Memory B cell (primary cell): ENCODE results near the gene SIRT3.
"Not testable (repeated sequence)": the region's sequence is repeated elsewhere in the genome, so short reads cannot be mapped to it uniquely, and the experiment has no call there.

ENCODE experiments used
- ATAC-seq: fragments of 150-1000 bp; cut with Tn5 transposase; 2 replicates; pipeline ENCODE4 v1.10.0; 2021; ENCODE audit warnings: low read depth, mild to moderate bottlenecking, moderate library complexity
- DNase-seq, 2 donors: peaks; one replicate each; pipeline ENCODE4 v3.0.0; 2022; ENCODE audit warnings: low spot score in 2 of 2
- H3K27ac Mint-ChIP-seq: one replicate; pipeline ENCODE4 v1.8.0; 2022; ENCODE audit warnings: mild to moderate bottlenecking, moderate library complexity, mixed read lengths
- H3K27me3 Mint-ChIP-seq: one replicate; pipeline ENCODE4 v1.8.0; 2022; ENCODE audit warnings: mixed read lengths
- H3K36me3 Mint-ChIP-seq: one replicate; pipeline ENCODE4 v1.8.0; 2022; ENCODE audit warnings: mild to moderate bottlenecking, mixed read lengths
- H3K4me1 Mint-ChIP-seq: one replicate; pipeline ENCODE4 v1.8.0; 2022; ENCODE audit warnings: mixed read lengths
- H3K4me3 Mint-ChIP-seq: one replicate; pipeline ENCODE4 v1.8.0; 2022; ENCODE audit warnings: mild to moderate bottlenecking, moderate library complexity, mixed read lengths
- H3K9me3 Mint-ChIP-seq: one replicate; pipeline ENCODE4 v1.8.0; 2022; ENCODE audit warnings: mixed read lengths

SIRT3 gene

GRCh38 chr11:203056-203944, 32.8 kb downstream of the SIRT3 start:
- Mint-ChIP-seq H3K4me1 (peaks cover 23% of the 10 kb centered on the region), H3K4me3 (peak overlapping the region; percentile 9), H3K27ac (no peak overlapping the region), H3K27me3 (no peaks in the 10 kb centered on the region), H3K36me3 (peaks cover 14% of the 10 kb centered on the region), H3K9me3 (no peaks in the 10 kb centered on the region)
- ATAC-seq (no peak), DNase-seq (no peak)

GRCh38 chr11:202490-202889, 33.7 kb downstream of the SIRT3 start:
- H3K27me3 Mint-ChIP-seq: no peaks in the 10 kb centered on the region
- H3K27ac Mint-ChIP-seq: peak overlapping the region; percentile 6
- no peaks in the 10 kb centered on the region for H3K9me3 Mint-ChIP-seq
- peaks cover 23% of the 10 kb centered on the region for H3K4me1 Mint-ChIP-seq
- H3K4me3 Mint-ChIP-seq: no peak overlapping the region
- ATAC-seq (no peak), DNase-seq (no peak)
- peaks cover 14% of the 10 kb centered on the region for H3K36me3 Mint-ChIP-seq

GRCh38 chr11:201966-202365, 34.2 kb downstream of the SIRT3 start:
- ATAC-seq (no peak), DNase-seq (no peak)
- peak overlapping the region; percentile 6 for H3K27ac Mint-ChIP-seq
- H3K4me1 Mint-ChIP-seq: peaks cover 23% of the 10 kb centered on the region
- no peaks in the 10 kb centered on the region for H3K27me3 Mint-ChIP-seq
- peaks cover 14% of the 10 kb centered on the region for H3K36me3 Mint-ChIP-seq
- H3K9me3 Mint-ChIP-seq: no peaks in the 10 kb centered on the region
- no peak overlapping the region for H3K4me3 Mint-ChIP-seq

GRCh38 chr11:200224-201003, 35.7 kb downstream of the SIRT3 start:
- ATAC-seq: no peak
- Mint-ChIP-seq H3K27ac (no peak overlapping the region), H3K4me3 (no peak overlapping the region), H3K27me3 (no peaks in the 10 kb centered on the region), H3K36me3 (peaks cover 14% of the 10 kb centered on the region), H3K4me1 (peaks cover 17% of the 10 kb centered on the region), H3K9me3 (no peaks in the 10 kb centered on the region)
- DNase-seq: no peak

GRCh38 chr11:199782-200181, 36.4 kb downstream of the SIRT3 start:
- H3K27ac Mint-ChIP-seq: no peak overlapping the region
- H3K9me3 Mint-ChIP-seq: no peaks in the 10 kb centered on the region
- H3K36me3 Mint-ChIP-seq: peaks cover 14% of the 10 kb centered on the region
- no peak overlapping the region for H3K4me3 Mint-ChIP-seq
- DNase-seq (no peak), ATAC-seq (no peak)
- peaks cover 16% of the 10 kb centered on the region for H3K4me1 Mint-ChIP-seq
- no peaks in the 10 kb centered on the region for H3K27me3 Mint-ChIP-seq

- Mint-ChIP-seq H3K27me3 (no peaks in the 10 kb centered on the region), H3K27ac (no peak overlapping the region), H3K4me1 (peaks cover 16% of the 10 kb centered on the region), H3K9me3 (no peaks in the 10 kb centered on the region), H3K4me3 (no peak overlapping the region), H3K36me3 (peaks cover 14% of the 10 kb centered on the region)
- ATAC-seq (no peak), DNase-seq (no peak)
Observed at GRCh38 chr11:199004-199581, 37.0 kb downstream of the SIRT3 start.

GRCh38 chr11:198236-198806, 37.8 kb downstream of the SIRT3 start:
- Mint-ChIP-seq H3K27ac (no peak overlapping the region), H3K4me3 (no peak overlapping the region), H3K9me3 (no peaks in the 10 kb centered on the region), H3K27me3 (no peaks in the 10 kb centered on the region), H3K4me1 (peaks cover 8% of the 10 kb centered on the region), H3K36me3 (peaks cover 7% of the 10 kb centered on the region)
- DNase-seq (no peak), ATAC-seq (no peak)

GRCh38 chr11:197741-198235, 38.4 kb downstream of the SIRT3 start:
- Mint-ChIP-seq H3K4me1 (peaks cover 7% of the 10 kb centered on the region), H3K9me3 (no peaks in the 10 kb centered on the region), H3K27ac (no peak overlapping the region), H3K4me3 (no peak overlapping the region), H3K27me3 (no peaks in the 10 kb centered on the region), H3K36me3 (peaks cover 2% of the 10 kb centered on the region)
- no peak for ATAC-seq
- no peak for DNase-seq

GRCh38 chr11:196786-197731, 39.1 kb downstream of the SIRT3 start:
- no peak overlapping the region for H3K4me3 Mint-ChIP-seq
- no peak overlapping the region for H3K27ac Mint-ChIP-seq
- H3K9me3 Mint-ChIP-seq: no peaks in the 10 kb centered on the region
- ATAC-seq: no peak
- peaks cover 2% of the 10 kb centered on the region for H3K36me3 Mint-ChIP-seq
- no peak for DNase-seq
- H3K27me3 Mint-ChIP-seq: no peaks in the 10 kb centered on the region
- H3K4me1 Mint-ChIP-seq: peaks cover 4% of the 10 kb centered on the region

GRCh38 chr11:193481-193880, 42.7 kb downstream of the SIRT3 start:
- not testable (repeated sequence) for H3K4me1 Mint-ChIP-seq, H3K27me3 Mint-ChIP-seq, H3K36me3 Mint-ChIP-seq, H3K4me3 Mint-ChIP-seq, H3K27ac Mint-ChIP-seq, DNase-seq, H3K9me3 Mint-ChIP-seq, ATAC-seq

GRCh38 chr11:192674-193128, 43.4 kb downstream of the SIRT3 start, which contains the start of gene SCGB1C1:
SCGB1C1 (plus strand) TSS chr11:193078; CDS start chr11:193100, 22 bp downstream.
- ATAC-seq, H3K9me3 Mint-ChIP-seq, H3K27me3 Mint-ChIP-seq, H3K4me3 Mint-ChIP-seq, H3K36me3 Mint-ChIP-seq, H3K4me1 Mint-ChIP-seq, DNase-seq, H3K27ac Mint-ChIP-seq: not testable (repeated sequence)

GRCh38 chr11:191490-192478, 44.4 kb downstream of the SIRT3 start:
- not testable (repeated sequence) for H3K4me3 Mint-ChIP-seq

More at GRCh38 chr11:191490-192478, 44.4 kb downstream of the SIRT3 start:
- peak; percentile 53 to 54 for DNase-seq
- not testable (repeated sequence) for H3K27ac Mint-ChIP-seq, H3K9me3 Mint-ChIP-seq, H3K4me1 Mint-ChIP-seq, H3K27me3 Mint-ChIP-seq, H3K36me3 Mint-ChIP-seq
- peak; percentile 75 for ATAC-seq
